Ovary (tissue), 9 donors: ENCODE data around the gene ZHX3. TPM values are rescaled to one million over a fixed set of nuclear protein-coding genes. Genes with fewer than 3 reads are reported as not detected.

Experiments used
- DNase-seq, 5 donors: peaks; one replicate each; pipeline ENCODE4 v3.0.0-alpha.2; 2019 to 2020
- H3K27ac ChIP-seq, 2 donors: fragments of 200-600 bp; one replicate each; pipeline versions ENCODE4 v1.5.1 to v1.8.0; 2019 to 2022
- H3K27me3 ChIP-seq: fragments of 200-600 bp; one replicate; pipeline ENCODE4 v1.8.0; 2022
- H3K36me3 ChIP-seq: fragments of 200-600 bp; sonication (generic); one replicate; pipeline ENCODE4 v1.5.1; 2019
- H3K4me1 ChIP-seq: one replicate; pipeline ENCODE4 v1.8.1; 2013; ENCODE audit warnings: mild to moderate bottlenecking, moderate library complexity; ENCODE audit not compliant: insufficient read depth
- H3K4me3 ChIP-seq: fragments of 200-600 bp; sonication (generic); one replicate; pipeline ENCODE4 v1.5.1; 2017
- H3K9me3 ChIP-seq, 2 donors: fragments of 200-600 bp in 1 of 2; sonication (generic) in 1 of 2; one replicate each; pipeline versions ENCODE4 v1.5.1 to v1.8.1; 2013 to 2019; ENCODE audit warnings: mild to moderate bottlenecking in 1 of 2, moderate library complexity in 1 of 2
- CTCF ChIP-seq, 3 donors: fragments of 450-650 bp in 2 of 3; fragments of 200-600 bp in 1 of 3; IDR thresholded peaks; one replicate each; pipeline versions ENCODE4 v1.5.1 to v1.8.0; 2016 to 2022; ENCODE audit warnings: antibody characterized with exemption in 3 of 3, mild to moderate bottlenecking in 1 of 3
- EP300 ChIP-seq: sonication (generic); formaldehyde crosslinking; IDR thresholded peaks from one replicate; pipeline ENCODE4 v1.6.1; 2017; ENCODE audit warnings: antibody characterized with exemption
- POLR2A ChIP-seq: fragments of 450-650 bp; IDR thresholded peaks from one replicate; pipeline ENCODE4 v1.6.1; 2017; ENCODE audit warnings: antibody characterized with exemption, mild to moderate bottlenecking, moderate library complexity
- WGBS, 3 donors: extraction: QIAGEN DNeasy Blood & Tissue Kit in 1 of 3; methylation state at CpG; one replicate each; pipeline versions ENCODE4 v1.1.5 to v1.1.7; 2013 to 2017; 5-methylcytosine and 5-hydroxymethylcytosine counted together
- intact Hi-C, 4 donors: fragments of 100-400 bp; cut with DNase I; formaldehyde crosslinking; loops; one replicate each; pipeline versions ENCODE4 v1.11.0 to v1.15.1; 2022 to 2023
- polyA plus RNA-seq, 2 donors: library from polyadenylated mRNA; stranded (reverse); fragments of 200-250 nt in 1 of 2; fragments of 350-450 nt in 1 of 2; fragmentation: Illumina TruSeq in 1 of 2; extraction: RNeasy Lipid Tissue Mini Kit (QIAGEN cat#74804) in 1 of 2; gene quantifications; one replicate each; pipeline ENCODE4 v1.2.3, GENCODE V29; 2013 to 2014
- total RNA-seq, 7 donors: library from RNA; depleted of rRNA in 2 of 7; stranded (reverse); fragments of >200 nt in 2 of 7; fragmentation: NEBNext Ultra II Directional in 3 of 7; extraction: Animal tissue kit (Norgen Biotek cat#: 25700) in 3 of 7; gene quantifications; one replicate each; pipeline versions ENCODE4 v1.1.0 to v1.2.4, GENCODE V29; 2016 to 2023
- donor health status: DM: no; HTN: no; CAD: no; lungs with moderate emphysema.
- donor health status: DM: no; HTN: no; CAD: no.
- donor health status: Bipolar disorder and iron deficiency.
- donor health status: DM: yes; HTN: yes; CAD: no.
- donor health status: DM: no; HTN: no; CAD: no.
- donor health status: DM: yes; HTN: yes; CAD: no.

Gene ZHX3
- total and polyA plus RNA-seq, 9 donors: 17.5 to 72.0 (median 39.6) TPM

DNA sequence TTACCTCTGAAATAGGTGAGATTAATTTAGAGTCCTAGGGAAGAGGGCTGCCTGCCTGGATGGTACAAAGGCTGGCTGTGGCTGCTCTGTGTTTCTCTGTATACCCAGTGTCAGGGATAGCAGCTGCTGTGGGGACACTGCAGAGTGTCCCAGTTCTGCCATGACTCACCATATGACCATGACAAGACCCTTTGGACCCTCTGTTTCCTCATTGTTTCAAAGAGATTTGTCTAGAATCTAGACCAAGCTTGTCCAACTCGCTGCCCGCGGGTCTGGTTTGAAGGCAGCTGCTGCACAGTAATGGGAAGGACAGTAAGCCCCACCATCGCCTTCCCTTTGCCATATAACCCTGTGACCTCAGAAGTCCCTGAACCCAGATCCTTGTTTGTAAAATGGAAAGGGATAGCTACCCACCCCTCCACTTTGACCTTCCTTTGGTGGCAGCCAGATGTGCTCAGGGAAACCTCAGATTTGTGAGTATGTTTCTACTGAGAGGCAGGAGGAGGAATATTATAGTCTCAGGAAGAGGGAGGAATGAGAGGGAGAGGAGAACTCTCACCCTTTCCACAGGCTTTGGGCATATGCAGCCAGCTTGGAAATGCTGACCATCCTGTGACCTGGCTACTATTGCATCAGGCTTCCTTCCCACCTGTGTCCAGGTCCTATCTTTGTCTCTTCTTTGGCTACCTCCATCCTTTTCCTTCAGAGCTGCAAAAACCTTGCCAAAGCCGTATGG is 166.2 kb downstream of the ZHX3 start:
- 89 to 93% (median 92%) methylated on average over 5 of the region's 5 CpGs for WGBS, 3 donors
- Histone ChIP-seq H3K36me3 (no peaks in the 10 kb centered on the region), H3K27me3 (no peaks in the 10 kb centered on the region), H3K4me1 (peaks cover 28% of the 10 kb centered on the region), H3K4me3 (no peak overlapping the region), H3K27ac (no peak overlapping the region), H3K9me3 (no peaks in the 10 kb centered on the region)
- TF ChIP-seq EP300 (no peak), POLR2A (no peak), CTCF (IDR thresholded peaks at IDR 0.05) (no peak)
- intact Hi-C loops: no loop called here
- no peak for DNase-seq

DNA sequence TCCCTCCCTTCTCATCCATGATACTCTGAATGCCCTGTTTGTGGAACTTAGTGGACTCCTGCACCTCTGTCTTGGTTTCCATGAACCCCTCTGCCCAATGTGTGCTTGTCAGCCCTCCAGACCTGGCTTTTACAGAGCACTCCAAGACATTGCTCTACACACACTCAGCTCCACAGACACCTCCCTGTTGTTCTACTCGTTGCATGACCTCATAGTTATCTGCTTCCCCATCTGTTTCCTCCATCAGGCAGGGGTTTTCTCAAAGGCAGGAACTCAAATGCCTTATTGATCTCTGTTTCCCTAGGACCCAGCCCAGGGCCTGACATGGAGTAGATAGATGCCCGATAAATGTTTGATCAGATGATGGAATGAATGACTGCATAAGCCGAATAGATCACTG is 166.9 kb downstream of the ZHX3 start:
- H3K27me3 ChIP-seq: no peaks in the 10 kb centered on the region
- TF ChIP-seq EP300 (no peak), POLR2A (no peak), CTCF (IDR thresholded peaks at IDR 0.05) (no peak)
- H3K27ac ChIP-seq: no peak overlapping the region
- intact Hi-C loops: no loop called here
- no peak for DNase-seq
- no peaks in the 10 kb centered on the region for H3K9me3 ChIP-seq
- H3K4me3 ChIP-seq: no peak overlapping the region
- H3K4me1 ChIP-seq: peaks cover 33% of the 10 kb centered on the region
- H3K36me3 ChIP-seq: no peaks in the 10 kb centered on the region
- 67 to 76% (median 67%) methylated on average over 3 of the region's 3 CpGs for WGBS, 3 donors

DNA sequence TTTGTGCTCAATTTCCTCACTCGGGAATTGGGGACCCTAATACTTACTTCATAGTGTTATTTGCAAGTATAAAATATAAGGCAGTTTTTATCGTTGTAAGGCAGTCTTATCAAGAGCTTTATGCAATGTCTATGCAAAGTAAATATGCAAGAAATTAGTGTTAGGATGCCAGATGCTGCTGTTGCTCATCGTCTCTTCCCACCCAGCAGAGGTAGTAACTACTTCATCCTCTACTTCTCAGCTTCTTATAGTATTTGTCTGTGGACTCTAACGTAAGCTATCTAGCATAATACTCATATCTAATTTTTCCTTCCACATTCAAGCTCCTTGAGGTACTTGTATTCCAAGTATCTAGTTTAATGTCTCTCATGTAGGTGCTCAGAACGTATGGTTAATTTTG is 168.6 kb downstream of the ZHX3 start:
- Histone ChIP-seq H3K27ac (no peak overlapping the region), H3K4me3 (no peak overlapping the region), H3K9me3 (no peaks in the 10 kb centered on the region), H3K4me1 (peaks cover 29% of the 10 kb centered on the region), H3K36me3 (no peaks in the 10 kb centered on the region), H3K27me3 (no peaks in the 10 kb centered on the region)
- WGBS, 3 donors: 69 to 74% (median 70%) methylated on average over 5 of the region's 5 CpGs
- intact Hi-C loops: no loop called here
- no peak for TF ChIP-seq POLR2A
- no peak for TF ChIP-seq EP300
- TF ChIP-seq CTCF (IDR thresholded peaks at IDR 0.05): no peak
- DNase-seq: no peak

- Histone ChIP-seq H3K27ac (no peak overlapping the region), H3K36me3 (no peaks in the 10 kb centered on the region), H3K9me3 (no peaks in the 10 kb centered on the region), H3K4me3 (no peak overlapping the region), H3K27me3 (no peaks in the 10 kb centered on the region), H3K4me1 (peaks cover 32% of the 10 kb centered on the region)
- intact Hi-C loops: no loop called here
- TF ChIP-seq POLR2A: no peak
- no peak for TF ChIP-seq CTCF (IDR thresholded peaks at IDR 0.05)
- no peak for TF ChIP-seq EP300
- DNase-seq: no peak
- 76 to 82% (median 79%) methylated on average over 8 of the region's 8 CpGs for WGBS, 3 donors
Observed at GRCh38 chr20:41147767-41148191, 169.8 kb downstream of the ZHX3 start.
